Measurements from ENCODE around the gene FRMD6. TPM values are rescaled to one million over a fixed set of nuclear protein-coding genes. Genes with fewer than 3 reads are reported as not detected.

The FRMD6 gene
- total RNA-seq, 1 experiment from 2014 or later, result 11.4 TPM

DNA sequence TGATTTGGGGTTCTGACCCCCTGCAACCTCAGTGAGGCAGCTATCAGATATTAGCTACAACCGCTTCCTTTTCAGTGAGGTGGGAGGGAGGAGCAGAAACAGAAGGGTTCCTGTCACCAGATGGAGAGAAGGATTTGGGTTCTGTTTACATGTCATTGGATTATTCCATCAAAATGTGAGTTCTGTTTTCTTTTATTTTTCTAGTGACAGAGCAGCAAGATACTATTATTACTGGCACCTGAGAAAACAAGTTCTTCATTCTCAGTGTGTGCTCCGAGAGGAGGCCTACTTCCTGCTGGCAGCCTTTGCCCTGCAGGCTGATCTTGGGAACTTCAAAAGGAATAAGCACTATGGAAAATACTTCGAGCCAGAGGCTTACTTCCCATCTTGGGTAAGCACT lies 52.8 kb downstream of the FRMD6 start:
- no peak overlapping the region for H2AFZ ChIP-seq (ENCODE audit: low read depth, low read length, poor library complexity, severe bottlenecking)
- H3K9me3 ChIP-seq (ENCODE audit: control insufficient read depth in 1 of 2, insufficient read depth in 1 of 2, low read depth in 1 of 2, low read length in 2 of 2), result no peaks in the 10 kb centered on the region
- no peak overlapping the region for H3K9ac ChIP-seq (ENCODE audit: low read length)
- no peak for TF ChIP-seq EZH2 (IDR thresholded peaks at IDR 0.05)
- no peak for TF ChIP-seq EZH2phosphoT487 (IDR thresholded peaks at IDR 0.05; ENCODE audit: borderline replicate concordance)
- no peak for TF ChIP-seq SIN3A (IDR thresholded peaks at IDR 0.05; ENCODE audit: low read depth)
- TF ChIP-seq, protein P1, sequence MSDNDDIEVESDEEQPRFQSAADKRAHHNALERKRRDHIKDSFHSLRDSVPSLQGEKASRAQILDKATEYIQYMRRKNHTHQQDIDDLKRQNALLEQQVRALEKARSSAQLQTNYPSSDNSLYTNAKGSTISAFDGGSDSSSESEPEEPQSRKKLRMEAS (IDR thresholded peaks at IDR 0.05), result no peak
- TF ChIP-seq TCF7L2 (IDR thresholded peaks at IDR 0.05; ENCODE audit: borderline replicate concordance, extremely low read depth, insufficient read depth, insufficient read length), result no peak
- no peak for TF ChIP-seq SP1 (IDR thresholded peaks at IDR 0.05; ENCODE audit: low read depth)
- no peak for TF ChIP-seq FOSL1 (IDR thresholded peaks at IDR 0.05; ENCODE audit: low read depth)
- TF ChIP-seq ELF1 (IDR thresholded peaks at IDR 0.05; ENCODE audit: borderline replicate concordance, low read depth), result no peak
- no peak overlapping the region for H3K4me3 ChIP-seq (replicated peaks in 1 of 2; ENCODE audit: low read depth in 1 of 2, low read length in 2 of 2)
- H3K36me3 ChIP-seq (ENCODE audit: control insufficient read depth in 1 of 2, insufficient read depth in 2 of 2, low read length in 2 of 2), result no peaks in the 10 kb centered on the region
- no peak for DNase-seq (ENCODE audit: low read depth, low spot score)
- ChIA-PET RAD21 (ENCODE audit: low non-redundant PET in 1 of 2, low total read pairs in 2 of 2, uncharacterized antibody in 2 of 2, unreplicated experiment in 2 of 2) (no interaction called here), POLR2A (no interaction called here), CTCF (no interaction called here)
- intact Hi-C loops (cut with micrococcal nuclease), result no loop called here
- H3K27me3 ChIP-seq (ENCODE audit: insufficient read depth, low read length), result no peaks in the 10 kb centered on the region
- H3K79me2 ChIP-seq (ENCODE audit: insufficient read depth, low read length), result no peaks in the 10 kb centered on the region
- no TSS peak for BruUV-seq (replicated peaks)
- H4K20me1 ChIP-seq (ENCODE audit: insufficient read depth), result no peaks in the 10 kb centered on the region
- no peak for ATAC-seq
- H3K4me2 ChIP-seq (ENCODE audit: low read length), result no peak overlapping the region
- H3K9me2 ChIP-seq (ENCODE audit: insufficient read depth), result no peaks in the 10 kb centered on the region
- H3K4me1 ChIP-seq (ENCODE audit: control insufficient read depth in 1 of 2, insufficient read depth in 2 of 2, low read length in 2 of 2), result no peaks in the 10 kb centered on the region
- H3K27ac ChIP-seq (ENCODE audit: low read depth, low read length), result no peak overlapping the region

DNA sequence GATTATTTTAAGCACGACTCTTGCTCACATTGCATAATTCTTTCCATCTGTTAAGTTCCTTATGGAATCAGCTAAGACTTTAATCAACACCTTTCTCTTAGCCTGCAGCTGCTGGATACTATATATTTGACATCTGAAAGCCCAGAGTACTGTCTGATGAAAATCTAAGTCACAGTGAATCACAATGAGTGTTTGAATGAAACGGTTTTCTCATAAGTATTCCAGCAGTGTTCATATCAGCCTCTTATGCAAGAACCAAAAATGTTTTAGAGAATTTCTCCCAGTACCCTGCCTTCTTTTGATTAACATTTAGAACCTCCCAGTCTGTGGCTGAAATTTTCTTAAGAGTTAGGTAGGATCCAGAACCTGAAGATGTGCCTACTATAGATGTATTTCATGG lies 55.6 kb downstream of the FRMD6 start:
- no peaks in the 10 kb centered on the region for H3K79me2 ChIP-seq (ENCODE audit: insufficient read depth, low read length)
- ChIA-PET CTCF (no interaction called here), RAD21 (ENCODE audit: low non-redundant PET in 1 of 2, low total read pairs in 2 of 2, uncharacterized antibody in 2 of 2, unreplicated experiment in 2 of 2) (no interaction called here), POLR2A (no interaction called here)
- H3K4me2 ChIP-seq (ENCODE audit: low read length), result no peak overlapping the region
- H2AFZ ChIP-seq (ENCODE audit: low read depth, low read length, poor library complexity, severe bottlenecking), result no peak overlapping the region
- BruUV-seq (replicated peaks), result no TSS peak
- H3K9me2 ChIP-seq (ENCODE audit: insufficient read depth), result no peaks in the 10 kb centered on the region
- no peak overlapping the region for H3K9ac ChIP-seq (ENCODE audit: low read length)
- intact Hi-C loops (cut with micrococcal nuclease), result no loop called here
- DNase-seq (ENCODE audit: low read depth, low spot score) (no peak), ATAC-seq (no peak)
- H3K36me3 ChIP-seq (ENCODE audit: control insufficient read depth in 1 of 2, insufficient read depth in 2 of 2, low read length in 2 of 2), result no peaks in the 10 kb centered on the region
- H3K27me3 ChIP-seq (ENCODE audit: insufficient read depth, low read length), result no peaks in the 10 kb centered on the region
- no peaks in the 10 kb centered on the region for H3K4me1 ChIP-seq (ENCODE audit: control insufficient read depth in 1 of 2, insufficient read depth in 2 of 2, low read length in 2 of 2)
- no peak overlapping the region for H3K4me3 ChIP-seq (replicated peaks in 1 of 2; ENCODE audit: low read depth in 1 of 2, low read length in 2 of 2)
- H3K27ac ChIP-seq (ENCODE audit: low read depth, low read length), result no peak overlapping the region
- no peaks in the 10 kb centered on the region for H3K9me3 ChIP-seq (ENCODE audit: control insufficient read depth in 1 of 2, insufficient read depth in 1 of 2, low read depth in 1 of 2, low read length in 2 of 2)
- no peaks in the 10 kb centered on the region for H4K20me1 ChIP-seq (ENCODE audit: insufficient read depth)
- TF ChIP-seq SIN3A (IDR thresholded peaks at IDR 0.05; ENCODE audit: low read depth) (no peak), EGR1 (IDR thresholded peaks at IDR 0.05; ENCODE audit: low read depth) (no peak), SP1 (IDR thresholded peaks at IDR 0.05; ENCODE audit: low read depth) (no peak), EZH2phosphoT487 (IDR thresholded peaks at IDR 0.05; ENCODE audit: borderline replicate concordance) (no peak), POLR2A (IDR thresholded peaks at IDR 0.05; ENCODE audit: borderline replicate concordance, extremely low read depth, insufficient read depth, insufficient read length) (no peak), ZBTB33 (IDR thresholded peaks at IDR 0.05; ENCODE audit: extremely low read depth, insufficient replicate concordance, low read length) (no peak), CBX3 (IDR thresholded peaks at IDR 0.05; ENCODE audit: low read depth) (no peak), EZH2 (IDR thresholded peaks at IDR 0.05) (no peak), CEBPB (IDR thresholded peaks at IDR 0.05; ENCODE audit: low read depth) (no peak), RAD21 (IDR thresholded peaks at IDR 0.05; ENCODE audit: low read depth) (no peak), FOSL1 (IDR thresholded peaks at IDR 0.05; ENCODE audit: low read depth) (no peak), ZNF274 (IDR thresholded peaks at IDR 0.05; ENCODE audit: low read depth, low read length) (no peak), ELF1 (IDR thresholded peaks at IDR 0.05; ENCODE audit: borderline replicate concordance, low read depth) (no peak)
- TF ChIP-seq, protein P2, sequence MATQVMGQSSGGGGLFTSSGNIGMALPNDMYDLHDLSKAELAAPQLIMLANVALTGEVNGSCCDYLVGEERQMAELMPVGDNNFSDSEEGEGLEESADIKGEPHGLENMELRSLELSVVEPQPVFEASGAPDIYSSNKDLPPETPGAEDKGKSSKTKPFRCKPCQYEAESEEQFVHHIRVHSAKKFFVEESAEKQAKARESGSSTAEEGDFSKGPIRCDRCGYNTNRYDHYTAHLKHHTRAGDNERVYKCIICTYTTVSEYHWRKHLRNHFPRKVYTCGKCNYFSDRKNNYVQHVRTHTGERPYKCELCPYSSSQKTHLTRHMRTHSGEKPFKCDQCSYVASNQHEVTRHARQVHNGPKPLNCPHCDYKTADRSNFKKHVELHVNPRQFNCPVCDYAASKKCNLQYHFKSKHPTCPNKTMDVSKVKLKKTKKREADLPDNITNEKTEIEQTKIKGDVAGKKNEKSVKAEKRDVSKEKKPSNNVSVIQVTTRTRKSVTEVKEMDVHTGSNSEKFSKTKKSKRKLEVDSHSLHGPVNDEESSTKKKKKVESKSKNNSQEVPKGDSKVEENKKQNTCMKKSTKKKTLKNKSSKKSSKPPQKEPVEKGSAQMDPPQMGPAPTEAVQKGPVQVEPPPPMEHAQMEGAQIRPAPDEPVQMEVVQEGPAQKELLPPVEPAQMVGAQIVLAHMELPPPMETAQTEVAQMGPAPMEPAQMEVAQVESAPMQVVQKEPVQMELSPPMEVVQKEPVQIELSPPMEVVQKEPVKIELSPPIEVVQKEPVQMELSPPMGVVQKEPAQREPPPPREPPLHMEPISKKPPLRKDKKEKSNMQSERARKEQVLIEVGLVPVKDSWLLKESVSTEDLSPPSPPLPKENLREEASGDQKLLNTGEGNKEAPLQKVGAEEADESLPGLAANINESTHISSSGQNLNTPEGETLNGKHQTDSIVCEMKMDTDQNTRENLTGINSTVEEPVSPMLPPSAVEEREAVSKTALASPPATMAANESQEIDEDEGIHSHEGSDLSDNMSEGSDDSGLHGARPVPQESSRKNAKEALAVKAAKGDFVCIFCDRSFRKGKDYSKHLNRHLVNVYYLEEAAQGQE (IDR thresholded peaks at IDR 0.05; ENCODE audit: low read depth), result no peak
- TF ChIP-seq, protein P1 (IDR thresholded peaks at IDR 0.05), result no peak

Data from HCT116 (cell line).